SK-N-SH treated with all-trans-retinoic acid at 6 μM for 48 hours (cell line): Measurements from ENCODE around the gene ATXN3.

Experiments
- ATAC-seq: fragments of 200-7000 bp; cut with Tn5 transposase; 3 replicates; pipeline ENCODE4 v1.9.1; 2020; ENCODE audit warnings: mild to moderate bottlenecking, moderate library complexity
- ARNTL ChIP-seq: fragments of 450-650 bp; formaldehyde crosslinking; IDR thresholded peaks from 2 replicates; pipeline ENCODE4 v1.5.0; 2020; ENCODE audit warnings: low read depth, mild to moderate bottlenecking, moderate library complexity, borderline replicate concordance
- BACH2 ChIP-seq: fragments of 250-450 bp; sonication (Bioruptor Pico); IDR thresholded peaks from 2 replicates; pipeline ENCODE4 v1.9.0; 2021; ENCODE audit warnings: mild to moderate bottlenecking, borderline replicate concordance
- CREB5 ChIP-seq: fragments of 250-450 bp; sonication (Bioruptor Pico); IDR thresholded peaks from 2 replicates; pipeline ENCODE4 v1.5.1; 2020; ENCODE audit warnings: low read depth, mild to moderate bottlenecking, moderate library complexity
- CSDC2 ChIP-seq: fragments of 250-450 bp; sonication (Bioruptor Pico); IDR thresholded peaks from 2 replicates; pipeline ENCODE4 v1.5.0; 2020; ENCODE audit warnings: mild to moderate bottlenecking, moderate library complexity
- ESRRG ChIP-seq: fragments of 250-450 bp; sonication (Bioruptor Pico); IDR thresholded peaks from 2 replicates; pipeline ENCODE4 v1.6.1; 2021; ENCODE audit warnings: mild to moderate bottlenecking
- GLIS3 ChIP-seq: fragments of 250-450 bp; sonication (Bioruptor Pico); IDR thresholded peaks from 2 replicates; pipeline ENCODE4 v1.5.0; 2020; ENCODE audit warnings: mild to moderate bottlenecking, moderate library complexity
- ISL1 ChIP-seq: fragments of 250-450 bp; sonication (Bioruptor Pico); IDR thresholded peaks from 2 replicates; pipeline ENCODE4 v2.1.2; 2022; ENCODE audit warnings: mild to moderate bottlenecking, moderate library complexity
- OSR1 ChIP-seq: fragments of 250-450 bp; sonication (Bioruptor Pico); IDR thresholded peaks from 2 replicates; pipeline ENCODE4 v1.8.0; 2022; ENCODE audit warnings: moderate library complexity, mild to moderate bottlenecking, inconsistent platforms
- POU6F1 ChIP-seq: fragments of 250-450 bp; sonication (Bioruptor Pico); IDR thresholded peaks from 2 replicates; pipeline ENCODE4 v1.8.0; 2021; ENCODE audit warnings: low read depth, mild to moderate bottlenecking, moderate library complexity, borderline replicate concordance
- PPARA ChIP-seq: fragments of 250-450 bp; sonication (Bioruptor Pico); IDR thresholded peaks from 2 replicates; pipeline ENCODE4 v1.5.0; 2020; ENCODE audit warnings: mild to moderate bottlenecking, borderline replicate concordance
- RARB ChIP-seq: fragments of 250-450 bp; sonication (Bioruptor Pico); IDR thresholded peaks from 2 replicates; pipeline ENCODE4 v1.8.0; 2021; ENCODE audit warnings: mild to moderate bottlenecking, moderate library complexity
- SNAI2 ChIP-seq: fragments of 250-450 bp; sonication (Bioruptor Pico); IDR thresholded peaks from 2 replicates; pipeline ENCODE4 v1.5.0; 2020; ENCODE audit warnings: mild to moderate bottlenecking, moderate library complexity
- TCF4 ChIP-seq: fragments of 250-450 bp; sonication (Bioruptor Pico); IDR thresholded peaks from 2 replicates; pipeline ENCODE4 v1.8.0; 2021; ENCODE audit warnings: mild to moderate bottlenecking, moderate library complexity, borderline replicate concordance
- TOX ChIP-seq: fragments of 250-450 bp; sonication (Bioruptor Pico); IDR thresholded peaks from 2 replicates; pipeline ENCODE4 v1.8.0; 2021; ENCODE audit warnings: mild to moderate bottlenecking, moderate library complexity, borderline replicate concordance
- TSHZ2 ChIP-seq: fragments of 250-450 bp; sonication (Bioruptor Pico); IDR thresholded peaks from 2 replicates; pipeline ENCODE4 v1.5.0; 2020; ENCODE audit warnings: mild to moderate bottlenecking, moderate library complexity
- ZC3H10 ChIP-seq: fragments of 250-450 bp; sonication (Bioruptor Pico); IDR thresholded peaks from 2 replicates; pipeline ENCODE4 v1.5.1; 2021; ENCODE audit warnings: mild to moderate bottlenecking, moderate library complexity
- ZFP3 ChIP-seq: fragments of 250-450 bp; sonication (Bioruptor Pico); IDR thresholded peaks from 2 replicates; pipeline ENCODE4 v1.5.0; 2020; ENCODE audit warnings: mild to moderate bottlenecking, moderate library complexity
- ZFP30 ChIP-seq: fragments of 450-650 bp; formaldehyde crosslinking; IDR thresholded peaks from 2 replicates; pipeline ENCODE4 v1.5.0; 2022; ENCODE audit warnings: mild to moderate bottlenecking, moderate library complexity
- ZNF565 ChIP-seq: fragments of 450-650 bp; formaldehyde crosslinking; conservative IDR thresholded peaks from 2 replicates; pipeline ENCODE4 v1.5.0; 2020; ENCODE audit warnings: low read depth, mild to moderate bottlenecking, moderate library complexity
- ZNF8 ChIP-seq: fragments of 450-650 bp; formaldehyde crosslinking; IDR thresholded peaks from 2 replicates; pipeline ENCODE4 v1.5.0; 2020; ENCODE audit warnings: mild to moderate bottlenecking, moderate library complexity

Gene ATXN3

DNA sequence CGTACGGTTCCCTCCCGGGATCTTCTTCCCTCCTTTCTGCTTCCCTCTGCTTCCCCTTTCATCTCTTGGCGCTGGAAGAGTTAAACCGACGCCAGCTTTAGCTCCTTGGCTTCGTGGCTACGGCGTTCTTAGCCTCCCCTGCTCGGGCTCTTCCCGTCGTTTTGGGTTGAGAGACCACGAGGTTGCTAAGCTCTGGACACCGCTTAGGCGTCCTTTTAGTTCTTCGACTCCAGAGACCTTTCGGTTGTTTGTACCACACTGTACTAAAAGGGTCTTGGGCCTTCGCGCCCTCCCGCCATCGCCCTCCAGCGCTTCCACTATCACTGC, 15.9 kb upstream of the ATXN3 start:
- no peak for TF ChIP-seq CSDC2 (CRISPR knock-in tag)
- TF ChIP-seq, all 23 proteins: peak for 0
- peak; percentile 46 for ATAC-seq

DNA sequence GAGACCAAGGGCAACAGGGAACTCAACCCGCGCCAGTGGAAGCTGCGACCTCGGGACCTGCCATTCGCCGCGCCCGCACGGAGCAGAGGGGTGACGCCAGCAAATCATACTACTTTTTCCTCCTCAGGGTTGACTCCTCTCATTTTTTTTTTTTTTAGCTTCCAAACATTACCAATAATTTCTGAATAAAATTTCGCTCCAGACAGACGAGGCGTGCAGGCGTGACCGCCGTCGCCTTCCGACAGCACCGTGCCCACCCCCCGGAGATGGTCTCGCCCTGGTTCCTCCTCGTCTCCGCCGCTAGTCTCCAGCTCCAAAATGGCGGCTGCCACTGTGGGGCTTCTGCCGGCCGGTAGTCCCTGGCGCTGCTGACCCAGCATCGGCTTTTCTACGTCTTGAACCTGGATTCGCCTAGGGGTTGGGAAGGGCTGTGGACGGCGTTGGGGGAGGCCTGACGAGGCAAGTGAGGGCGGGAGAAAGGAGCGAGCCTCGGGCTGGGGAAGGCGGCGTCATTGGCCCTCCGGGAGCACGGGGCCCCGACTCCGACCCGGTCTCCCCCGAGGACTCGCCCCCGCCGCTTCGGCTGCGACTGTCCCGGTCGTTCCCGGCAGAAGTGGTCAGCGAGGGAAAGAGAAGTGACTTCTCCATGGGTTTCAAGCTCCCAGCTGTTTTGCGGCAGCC, 15.4 kb upstream of the ATXN3 start, which contains the start of the genes CPSF2 and NDUFB1:
Gene CPSF2 (plus strand): TSS at position 300 of the 681 bp plus-strand sequence. CDS start 9,016 bp downstream, outside the sequence.
Gene NDUFB1 (minus strand): TSS at position 37 of the 681 bp plus-strand sequence. CDS start 4,069 bp downstream, outside the sequence.
- TF ChIP-seq ZFP30 (CRISPR knock-in tag): no peak
- TF ChIP-seq ZC3H10 (CRISPR knock-in tag): no peak
- TF ChIP-seq ESRRG (CRISPR knock-in tag): no peak
- TF ChIP-seq SNAI2 (CRISPR knock-in tag): no peak
- TF ChIP-seq POU6F1 (CRISPR knock-in tag): 0 out of 2 replicates have a peak, but pooled peaks have one; percentile 8
- no peak for TF ChIP-seq BACH2 (CRISPR knock-in tag)
- no peak for TF ChIP-seq GLIS3
- TF ChIP-seq PPARA (CRISPR knock-in tag): no peak
- TF ChIP-seq, all 23 proteins: peak for 1

GRCh38 chr14:92121207-92121669, 14.9 kb upstream of the ATXN3 start:
- TF ChIP-seq ZC3H10 (CRISPR knock-in tag): no peak
- ATAC-seq: peak; percentile 57

More for the DNA sequence above, 15.4 kb upstream of the ATXN3 start, which contains the start of the genes CPSF2 and NDUFB1:
- peak; percentile 94 for ATAC-seq

DNA sequence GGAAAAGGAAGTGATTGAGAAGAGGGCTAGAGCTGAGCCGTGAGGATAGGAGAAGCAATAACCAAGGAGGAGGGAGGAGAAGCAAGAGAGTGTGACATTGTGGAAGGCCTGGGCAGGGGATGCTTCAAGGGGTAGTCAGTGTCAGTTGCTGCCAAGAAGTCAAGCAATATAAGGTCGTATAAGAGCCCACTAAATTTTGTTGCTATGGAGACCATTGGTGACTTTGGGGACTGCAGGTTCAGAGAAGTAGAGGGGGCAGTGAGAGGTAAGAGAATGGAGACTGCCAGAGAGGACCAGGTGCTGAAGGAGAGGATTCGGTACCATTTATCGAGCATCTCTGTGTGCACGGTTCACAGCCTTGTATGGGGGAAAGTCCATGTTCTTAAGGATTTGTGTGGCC, 3.1 kb upstream of the ATXN3 start:
- no peak for ATAC-seq
- no peak for TF ChIP-seq ESRRG (CRISPR knock-in tag)
- TF ChIP-seq PPARA (CRISPR knock-in tag): no peak
- no peak for TF ChIP-seq RARB
- no peak for TF ChIP-seq ZNF8 (CRISPR knock-in tag)
- TF ChIP-seq POU6F1 (CRISPR knock-in tag): no peak
- TF ChIP-seq TOX: no peak
- no peak for TF ChIP-seq OSR1 (CRISPR knock-in tag)
- no peak for TF ChIP-seq ZFP30 (CRISPR knock-in tag)

DNA sequence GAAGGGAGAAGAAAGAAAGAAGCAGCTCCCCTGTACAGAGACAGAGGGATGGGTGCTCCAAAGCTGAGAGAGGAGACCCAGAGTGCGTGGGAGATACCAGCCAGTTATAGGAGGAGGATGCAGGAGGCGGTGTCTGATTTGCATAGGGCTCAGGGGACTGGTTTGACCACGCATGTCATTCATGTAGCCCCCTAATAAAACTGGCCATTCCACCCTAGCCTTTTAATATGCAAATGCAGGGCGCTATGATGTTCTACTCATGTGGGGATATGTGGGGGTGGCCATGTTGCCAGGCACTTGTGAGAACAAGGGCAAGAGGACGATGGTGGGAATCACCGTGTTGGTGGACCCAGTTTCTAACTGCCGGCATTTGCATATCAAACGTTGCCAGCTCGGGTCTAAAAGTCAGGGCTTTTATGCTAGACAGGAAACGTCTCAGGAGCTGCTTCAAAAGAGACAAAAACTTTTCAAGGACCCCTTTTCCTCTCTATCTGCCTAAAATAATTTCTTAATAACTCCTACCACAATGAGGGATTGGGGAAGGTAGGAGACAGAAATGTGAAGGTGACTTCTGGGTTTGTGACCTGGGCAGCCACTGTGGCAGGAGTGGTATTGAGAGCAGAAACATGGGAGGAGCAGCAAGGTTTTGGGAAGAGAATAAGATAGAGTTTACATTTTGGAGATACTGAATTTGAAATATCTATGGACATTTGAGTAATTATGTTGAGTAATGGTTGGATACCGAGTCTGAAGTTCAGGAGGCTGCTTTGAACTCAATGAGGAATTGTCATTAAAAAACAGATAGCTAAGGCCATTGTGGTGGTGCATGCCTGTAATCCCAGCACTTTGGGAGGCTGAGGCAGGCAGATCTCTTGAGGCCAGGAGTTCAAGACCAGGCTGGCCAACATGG, 2.2 kb upstream of the ATXN3 start:
- ATAC-seq: no peak
- TF ChIP-seq ZFP3 (no peak), TCF4 (CRISPR knock-in tag) (no peak), ZFP30 (CRISPR knock-in tag) (no peak), ZC3H10 (CRISPR knock-in tag) (no peak), ISL1 (CRISPR knock-in tag) (no peak), CREB5 (CRISPR knock-in tag) (no peak), ZNF8 (CRISPR knock-in tag) (no peak), BACH2 (CRISPR knock-in tag) (no peak), ARNTL (CRISPR knock-in tag) (no peak), PPARA (CRISPR knock-in tag) (no peak), OSR1 (CRISPR knock-in tag) (no peak), RARB (no peak), SNAI2 (CRISPR knock-in tag) (no peak), ZNF565 (no peak), TSHZ2 (CRISPR knock-in tag) (no peak)
